CD14-positive monocyte (primary cell): ENCODE measurements around the gene WNT3. TPM values are rescaled to one million over a fixed set of nuclear protein-coding genes. Genes with fewer than 3 reads are reported as not detected.

ENCODE experiments used
- DNase-seq, 3 donors: peaks; one replicate each; pipeline ENCODE4 v3.0.0-alpha.2; 2011 to 2022
- H2AFZ ChIP-seq: 2 replicates; pipeline ENCODE4 v1.6.0; 2012; ENCODE audit warnings: mild to moderate bottlenecking, low read depth, low read length, inconsistent platforms; ENCODE audit not compliant: insufficient read depth, poor library complexity, severe bottlenecking
- H3K27ac ChIP-seq, 2 donors: 1 replicate in 1 of 2; 2 replicates in 1 of 2; pipeline ENCODE4 v1.5.1; 2012 to 2013; ENCODE audit warnings: low read length in 2 of 2, control low read depth in 1 of 2, inconsistent platforms in 1 of 2, low read depth in 1 of 2, mild to moderate bottlenecking in 1 of 2
- H3K27me3 ChIP-seq, 2 donors: one replicate each; pipeline versions ENCODE4 v1.6.0 to v1.6.1; 2011 to 2013; ENCODE audit warnings: low read length in 2 of 2; ENCODE audit not compliant: control insufficient read depth in 2 of 2, insufficient read depth in 2 of 2
- H3K36me3 ChIP-seq, 2 donors: replicated peaks in 1 of 2; 1 replicate in 1 of 2; 2 replicates in 1 of 2; pipeline versions ENCODE4 v1.5.1 to v1.6.1; 2012 to 2013; ENCODE audit warnings: low read length in 2 of 2, control low read depth in 1 of 2, inconsistent platforms in 1 of 2, mild to moderate bottlenecking in 1 of 2; ENCODE audit not compliant: insufficient read depth in 2 of 2, control insufficient read depth in 1 of 2
- H3K4me1 ChIP-seq, 2 donors: 1 replicate in 1 of 2; 2 replicates in 1 of 2; pipeline versions ENCODE4 v1.5.1 to v1.6.1; 2012 to 2013; ENCODE audit warnings: low read length in 2 of 2, control low read depth in 1 of 2, inconsistent platforms in 1 of 2, mild to moderate bottlenecking in 1 of 2, moderate library complexity in 1 of 2; ENCODE audit not compliant: insufficient read depth in 2 of 2, control insufficient read depth in 1 of 2
- H3K4me2 ChIP-seq: replicated peaks from 2 replicates; pipeline ENCODE3; 2012; ENCODE audit warnings: low read length, moderate library complexity, mild to moderate bottlenecking; ENCODE audit not compliant: poor library complexity, severe bottlenecking; ENCODE audit errors: extremely low read depth
- H3K4me3 ChIP-seq, 3 experiments: fragments of 200-600 bp in 1 of 3; sonication (generic) in 1 of 3; replicated peaks in 1 of 3; 1 replicate in 2 of 3; 2 replicates in 1 of 3; pipeline ENCODE4 v1.5.1; 2011 to 2013; ENCODE audit warnings: low read length in 3 of 3, mild to moderate bottlenecking in 3 of 3, control low read depth in 2 of 3, low read depth in 2 of 3, inconsistent platforms in 1 of 3, moderate library complexity in 1 of 3
- H3K79me2 ChIP-seq: 2 replicates; pipeline ENCODE4 v1.6.0; 2012; ENCODE audit warnings: mild to moderate bottlenecking, control low read depth, inconsistent platforms, low read length, moderate library complexity; ENCODE audit not compliant: insufficient read depth
- H3K9ac ChIP-seq: 2 replicates; pipeline ENCODE4 v1.6.0; 2017; ENCODE audit warnings: low read length, mild to moderate bottlenecking; ENCODE audit not compliant: insufficient read depth, poor library complexity, severe bottlenecking
- H3K9me3 ChIP-seq, 2 donors: replicated peaks in 1 of 2; 1 replicate in 1 of 2; 2 replicates in 1 of 2; pipeline versions ENCODE4 v1.5.1 to v1.6.1; 2012 to 2013; ENCODE audit warnings: low read length in 2 of 2, control low read depth in 1 of 2; ENCODE audit not compliant: control insufficient read depth in 1 of 2, insufficient read depth in 1 of 2
- H4K20me1 ChIP-seq: 2 replicates; pipeline ENCODE4 v1.6.0; 2012; ENCODE audit warnings: mild to moderate bottlenecking, low read length, control low read depth, moderate library complexity; ENCODE audit not compliant: insufficient read depth
- H3K27ac Mint-ChIP-seq, 7 donors: one replicate each; pipeline ENCODE4 v1.8.0; 2020; ENCODE audit warnings: mild to moderate bottlenecking in 7 of 7, mixed read lengths in 7 of 7, moderate library complexity in 6 of 7, inconsistent platforms in 2 of 7
- H3K27me3 Mint-ChIP-seq, 3 donors: one replicate each; pipeline ENCODE4 v1.8.0; 2021 to 2022; ENCODE audit warnings: low read depth in 3 of 3, mild to moderate bottlenecking in 3 of 3, mixed read lengths in 3 of 3, moderate library complexity in 3 of 3, inconsistent platforms in 1 of 3
- H3K36me3 Mint-ChIP-seq, 2 donors: one replicate each; pipeline ENCODE4 v1.8.0; 2020; ENCODE audit warnings: mixed read lengths in 2 of 2, inconsistent platforms in 1 of 2, mild to moderate bottlenecking in 1 of 2
- H3K4me1 Mint-ChIP-seq: one replicate; pipeline ENCODE4 v1.8.0; 2020; ENCODE audit warnings: mild to moderate bottlenecking, mixed read lengths
- H3K4me3 Mint-ChIP-seq, 2 donors: one replicate each; pipeline ENCODE4 v1.8.0; 2020; ENCODE audit warnings: mild to moderate bottlenecking in 2 of 2, mixed read lengths in 2 of 2, moderate library complexity in 1 of 2
- H3K9me3 Mint-ChIP-seq, 7 donors: one replicate each; pipeline ENCODE4 v1.8.0; 2020 to 2022; ENCODE audit warnings: mixed read lengths in 7 of 7, mild to moderate bottlenecking in 6 of 7, moderate library complexity in 6 of 7, inconsistent platforms in 2 of 7
- WGBS: methylation state at CpG from one replicate; pipeline ENCODE4 v1.1.5; 2013; ENCODE audit warnings: missing lambda C conversion rate; ENCODE audit not compliant: insufficient coverage; 5-methylcytosine and 5-hydroxymethylcytosine counted together
- intact Hi-C, 2 donors: fragments of 100-400 bp; cut with micrococcal nuclease; formaldehyde crosslinking; loops; one replicate each; pipeline versions ENCODE4 v1.15.0 to v1.15.1; 2023
- polyA plus RNA-seq, 3 donors: library from polyadenylated mRNA; depleted of rRNA in 1 of 3; unstranded in 2 of 3; stranded (reverse) in 1 of 3; fragments of 300-500 nt in 2 of 3; fragments of >200 nt in 1 of 3; fragmentation: Illumina TruSeq in 2 of 3; gene quantifications; 1 replicate in 2 of 3; 2 replicates in 1 of 3; pipeline ENCODE4 v1.2.3, GENCODE V29; 2012 to 2021
- TF ChIP-seq, protein P1 (sequence below): fragments of 200-600 bp; IDR thresholded peaks from one replicate; pipeline ENCODE4 v1.8.0; 2022; ENCODE audit warnings: antibody characterized with exemption, mild to moderate bottlenecking

The WNT3 gene
- polyA plus RNA-seq, 3 donors, result 0.01 TPM; not detected in 2

DNA sequence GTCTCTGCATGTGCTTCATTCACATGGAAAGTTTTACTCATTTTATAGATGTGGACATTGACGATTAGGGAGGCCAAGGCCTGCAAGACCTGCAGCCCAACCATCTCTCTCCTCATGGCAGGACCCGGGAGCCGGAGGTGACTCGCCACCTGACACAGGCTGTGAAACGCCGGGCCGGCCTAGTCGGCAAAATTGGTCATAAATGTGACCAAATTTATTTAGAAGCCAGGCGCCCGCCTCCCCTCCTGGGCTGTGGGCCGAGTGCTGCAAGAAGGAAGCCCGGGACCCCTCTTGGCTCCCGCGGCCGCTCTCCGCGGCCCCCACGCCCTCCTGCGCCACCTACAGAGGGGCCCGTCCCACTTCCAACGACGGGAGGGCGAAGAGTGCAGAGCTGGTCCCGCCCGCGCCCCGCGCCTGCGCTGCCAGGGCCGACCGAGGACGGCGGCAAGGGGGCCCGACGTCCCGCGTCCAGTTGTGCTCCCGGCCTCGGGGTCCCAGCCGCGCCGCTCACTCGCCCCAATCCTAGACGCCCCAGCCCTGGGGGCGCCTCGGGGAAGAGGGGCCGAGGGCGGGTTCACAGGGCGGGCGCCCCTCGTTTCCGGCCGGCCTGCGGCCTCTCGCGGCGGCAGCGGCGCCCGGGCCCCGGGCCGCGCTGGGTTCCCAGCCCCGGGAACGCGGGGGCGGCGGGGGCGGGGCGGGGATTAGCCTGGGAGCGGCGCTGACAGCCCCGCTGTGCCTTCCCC is 47.5 kb downstream of the WNT3 start:
- Histone ChIP-seq H3K79me2 (no peaks in the 10 kb centered on the region), H3K36me3 (no peaks in the 10 kb centered on the region), H2AFZ (peak overlapping the region; percentile 56), H3K27ac (no peak overlapping the region), H4K20me1 (no peaks in the 10 kb centered on the region), H3K4me1 (peaks cover 16 to 22% of the 10 kb centered on the region in 2 donors), H3K4me3 (peak overlapping the region in 1 of 3 experiments; percentile 56), H3K9ac (no peak overlapping the region), H3K27me3 (peaks cover 29 to 67% of the 10 kb centered on the region in 2 donors), H3K4me2 (peak overlapping the region; percentile 68), H3K9me3 (peaks cover 0 to 16% of the 10 kb centered on the region in 2 donors)
- Mint-ChIP-seq H3K27ac (peak overlapping the region in 1 of 7 donors; percentile 50), H3K4me1 (peaks cover 19% of the 10 kb centered on the region), H3K27me3 (peaks cover 70 to 74% (median 72%) of the 10 kb centered on the region in 3 donors), H3K9me3 (peaks cover 0 to 12% (median 7%) of the 10 kb centered on the region in 7 donors), H3K36me3 (no peaks in the 10 kb centered on the region), H3K4me3 (peak overlapping the region; percentile 41 to 80)
- WGBS, result 3% methylated on average over 72 of the region's 73 CpGs
- intact Hi-C loops, result no loop called here
- no peak for DNase-seq
- TF ChIP-seq, protein P1, sequence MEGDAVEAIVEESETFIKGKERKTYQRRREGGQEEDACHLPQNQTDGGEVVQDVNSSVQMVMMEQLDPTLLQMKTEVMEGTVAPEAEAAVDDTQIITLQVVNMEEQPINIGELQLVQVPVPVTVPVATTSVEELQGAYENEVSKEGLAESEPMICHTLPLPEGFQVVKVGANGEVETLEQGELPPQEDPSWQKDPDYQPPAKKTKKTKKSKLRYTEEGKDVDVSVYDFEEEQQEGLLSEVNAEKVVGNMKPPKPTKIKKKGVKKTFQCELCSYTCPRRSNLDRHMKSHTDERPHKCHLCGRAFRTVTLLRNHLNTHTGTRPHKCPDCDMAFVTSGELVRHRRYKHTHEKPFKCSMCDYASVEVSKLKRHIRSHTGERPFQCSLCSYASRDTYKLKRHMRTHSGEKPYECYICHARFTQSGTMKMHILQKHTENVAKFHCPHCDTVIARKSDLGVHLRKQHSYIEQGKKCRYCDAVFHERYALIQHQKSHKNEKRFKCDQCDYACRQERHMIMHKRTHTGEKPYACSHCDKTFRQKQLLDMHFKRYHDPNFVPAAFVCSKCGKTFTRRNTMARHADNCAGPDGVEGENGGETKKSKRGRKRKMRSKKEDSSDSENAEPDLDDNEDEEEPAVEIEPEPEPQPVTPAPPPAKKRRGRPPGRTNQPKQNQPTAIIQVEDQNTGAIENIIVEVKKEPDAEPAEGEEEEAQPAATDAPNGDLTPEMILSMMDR, result no peak

DNA sequence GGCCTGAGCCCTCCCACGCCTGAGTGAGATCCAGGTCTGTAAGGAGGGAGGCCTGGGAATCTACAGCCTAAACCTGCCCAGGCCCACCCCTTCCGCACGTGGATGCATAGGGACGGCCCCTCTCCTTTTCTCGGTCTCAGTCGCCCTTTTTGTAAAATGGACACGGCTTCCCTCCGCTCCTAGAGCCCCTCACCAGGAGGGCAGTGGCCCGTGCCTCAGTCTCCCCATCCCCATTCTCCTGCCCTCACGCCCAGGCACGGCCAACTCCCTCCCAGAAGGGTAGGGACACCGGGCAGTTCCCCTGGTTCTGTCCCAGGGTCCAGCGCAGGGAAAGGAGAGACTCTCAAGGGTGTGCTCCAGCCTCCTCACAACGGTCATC is 48.1 kb downstream of the WNT3 start:
- peaks cover 19% of the 10 kb centered on the region for H3K4me1 Mint-ChIP-seq
- peaks cover 68 to 72% (median 71%) of the 10 kb centered on the region in 3 donors for H3K27me3 Mint-ChIP-seq
- Histone ChIP-seq H3K4me3 (peak overlapping the region in 1 of 3 experiments; percentile 56), H3K9ac (no peak overlapping the region), H3K9me3 (peaks cover 0 to 16% of the 10 kb centered on the region in 2 donors), H3K27ac (no peak overlapping the region), H2AFZ (peak overlapping the region; percentile 56), H3K4me1 (peaks cover 16 to 22% of the 10 kb centered on the region in 2 donors), H3K27me3 (peaks cover 29 to 67% of the 10 kb centered on the region in 2 donors), H4K20me1 (no peaks in the 10 kb centered on the region), H3K4me2 (peak overlapping the region; percentile 68), H3K79me2 (no peaks in the 10 kb centered on the region), H3K36me3 (no peaks in the 10 kb centered on the region)
- TF ChIP-seq, protein P1, result no peak
- peak overlapping the region in 1 of 7 donors; percentile 50 for H3K27ac Mint-ChIP-seq
- peak overlapping the region in 1 of 2 donors; percentile 80 for H3K4me3 Mint-ChIP-seq
- WGBS, result 39% methylated on average over 11 of the region's 14 CpGs
- H3K9me3 Mint-ChIP-seq, result peaks cover 0 to 12% (median 7%) of the 10 kb centered on the region in 7 donors
- H3K36me3 Mint-ChIP-seq, result no peaks in the 10 kb centered on the region
- intact Hi-C loops, result no loop called here
- no peak for DNase-seq
